NCI-H2107 (cell line): ENCODE results near the gene PRKN.

ENCODE experiments used
- DNase-seq: peaks from one replicate; lab custom pipeline; 2025; lab: John Stamatoyannopoulos, UW

The PRKN gene

DNA sequence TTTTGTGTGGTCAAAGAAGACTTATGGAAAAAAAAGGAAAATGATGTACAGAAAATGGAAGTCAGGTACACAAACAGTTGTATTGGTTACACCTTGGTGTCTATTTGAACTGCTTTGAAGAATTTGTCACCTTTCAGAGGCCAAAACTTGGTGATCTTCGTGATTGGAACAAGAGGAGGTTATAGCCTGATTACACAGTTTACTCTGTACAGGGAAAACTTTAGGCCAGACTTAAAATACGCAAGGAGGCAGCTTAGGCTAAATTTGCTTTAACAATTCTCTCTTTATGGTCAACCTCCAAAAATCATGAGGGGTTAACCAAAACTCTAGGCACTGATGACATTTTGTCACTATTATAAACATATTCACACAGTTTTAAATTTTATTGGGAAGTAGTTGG lies 353.7 kb downstream of the PRKN start:
- no peak for DNase-seq

DNA sequence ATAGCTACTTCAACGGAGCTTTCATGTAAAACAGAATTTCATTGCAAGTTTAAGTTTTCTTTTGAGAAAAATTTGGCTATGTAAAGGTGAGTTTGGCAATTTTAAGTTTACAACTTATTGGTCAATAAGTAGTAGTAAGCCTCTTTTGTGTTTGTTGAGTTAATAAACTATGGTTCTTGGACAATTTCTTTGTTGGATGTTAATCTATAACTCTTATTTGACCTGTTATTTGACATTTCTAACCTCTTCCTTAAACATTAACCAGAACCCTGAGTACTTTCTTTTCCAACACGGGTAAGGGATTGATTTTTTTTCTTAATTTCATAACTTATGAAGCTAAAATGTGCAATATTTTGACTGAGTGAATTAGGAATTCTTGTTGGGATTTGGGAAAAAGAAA lies 354.4 kb downstream of the PRKN start:
- no peak for DNase-seq

DNA sequence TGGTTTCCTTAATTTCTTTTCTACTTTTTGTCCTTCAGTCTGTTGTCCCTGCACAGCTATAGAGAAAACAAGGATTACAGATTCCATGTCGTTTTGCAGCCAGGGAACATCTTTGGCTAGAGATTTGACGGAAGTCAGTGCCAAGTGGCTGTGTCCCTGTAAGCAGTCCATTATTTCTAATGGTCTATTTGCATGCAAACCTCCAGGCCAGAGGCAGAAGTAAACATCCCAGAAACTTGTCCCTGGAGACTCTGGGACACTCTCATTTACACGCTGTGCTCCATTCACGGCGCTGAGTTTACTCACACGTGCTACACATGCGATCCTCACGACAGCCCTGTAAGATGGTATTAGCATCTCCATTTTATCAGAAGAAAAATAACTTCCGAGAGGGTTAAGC lies 355.5 kb downstream of the PRKN start:
- DNase-seq: no peak

DNA sequence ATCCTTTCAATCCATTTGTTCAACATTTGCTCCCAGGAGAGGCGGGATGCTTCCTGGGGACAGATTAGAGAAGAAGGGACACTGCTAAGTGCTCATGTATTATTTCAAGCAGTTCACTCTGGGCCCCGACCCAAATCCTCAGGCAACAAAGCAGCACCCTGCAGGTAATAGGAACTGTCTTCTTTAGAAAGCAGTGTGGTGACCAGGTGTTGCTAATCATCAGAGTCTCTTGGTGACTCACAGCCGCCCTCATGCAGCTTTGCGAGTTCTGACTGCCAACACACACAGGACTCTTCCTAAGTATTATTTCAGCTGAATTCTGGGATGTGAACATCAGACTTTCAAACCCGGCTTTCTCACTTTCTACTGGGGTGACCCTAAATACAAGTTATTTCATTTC lies 356.4 kb downstream of the PRKN start:
- no peak for DNase-seq

DNA sequence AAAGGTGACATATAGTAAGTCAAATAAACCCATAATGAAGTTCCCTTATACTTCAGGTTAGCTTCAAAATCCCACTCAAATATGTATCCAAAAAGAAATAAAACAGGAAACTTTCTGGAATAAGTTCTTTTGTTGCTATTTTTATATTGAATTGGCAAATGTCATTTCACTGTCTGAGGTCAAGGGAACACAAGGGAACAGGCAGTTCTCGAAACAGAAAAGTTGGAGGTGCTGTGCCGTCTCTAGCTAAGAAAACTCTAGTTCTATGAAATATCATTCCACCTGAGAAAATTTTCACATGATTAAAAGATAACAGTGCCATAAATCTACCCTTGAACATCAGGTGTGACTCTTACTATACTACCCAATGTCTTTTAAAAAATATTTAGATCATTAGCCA lies 358.5 kb downstream of the PRKN start:
- DNase-seq: no peak

DNA sequence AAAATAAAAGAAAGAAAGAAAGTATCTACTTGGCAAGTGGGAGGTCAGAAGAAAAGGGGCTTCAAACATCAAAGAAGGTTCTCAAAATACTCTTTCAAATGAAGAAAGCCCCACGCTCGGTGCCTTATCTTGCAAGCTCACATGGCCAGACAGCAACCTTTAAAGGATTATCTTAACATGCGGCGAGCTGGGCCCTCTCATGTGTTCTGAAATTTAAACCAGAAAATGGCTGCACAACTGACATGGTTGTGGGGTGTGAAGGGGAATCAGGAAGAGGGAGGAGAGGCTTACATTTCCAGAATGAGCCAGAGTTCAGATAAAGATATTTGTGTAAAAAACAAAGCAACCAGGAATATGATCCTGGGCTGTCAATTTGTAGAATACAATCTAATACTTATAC lies 363.1 kb downstream of the PRKN start:
- no peak for DNase-seq

DNA sequence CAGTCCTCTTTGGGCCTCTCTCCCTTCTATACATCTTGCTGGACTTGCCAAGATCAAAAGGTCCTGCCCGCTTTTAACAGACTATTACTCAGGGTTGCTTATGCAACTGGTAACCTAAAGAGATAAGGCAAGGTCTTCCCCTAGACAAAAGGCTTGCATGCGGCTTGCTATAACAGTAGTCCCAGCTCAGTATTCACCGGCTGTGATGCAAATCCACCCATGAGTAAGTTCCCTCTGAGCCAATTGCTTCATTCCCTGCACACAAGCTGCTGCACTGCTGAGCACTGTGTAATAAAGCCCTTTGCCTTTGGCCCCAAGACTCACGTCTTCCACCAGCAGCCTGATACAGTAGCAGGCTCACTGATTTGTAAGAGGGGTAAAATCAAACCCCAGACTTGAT lies 363.8 kb downstream of the PRKN start:
- DNase-seq: no peak

DNA sequence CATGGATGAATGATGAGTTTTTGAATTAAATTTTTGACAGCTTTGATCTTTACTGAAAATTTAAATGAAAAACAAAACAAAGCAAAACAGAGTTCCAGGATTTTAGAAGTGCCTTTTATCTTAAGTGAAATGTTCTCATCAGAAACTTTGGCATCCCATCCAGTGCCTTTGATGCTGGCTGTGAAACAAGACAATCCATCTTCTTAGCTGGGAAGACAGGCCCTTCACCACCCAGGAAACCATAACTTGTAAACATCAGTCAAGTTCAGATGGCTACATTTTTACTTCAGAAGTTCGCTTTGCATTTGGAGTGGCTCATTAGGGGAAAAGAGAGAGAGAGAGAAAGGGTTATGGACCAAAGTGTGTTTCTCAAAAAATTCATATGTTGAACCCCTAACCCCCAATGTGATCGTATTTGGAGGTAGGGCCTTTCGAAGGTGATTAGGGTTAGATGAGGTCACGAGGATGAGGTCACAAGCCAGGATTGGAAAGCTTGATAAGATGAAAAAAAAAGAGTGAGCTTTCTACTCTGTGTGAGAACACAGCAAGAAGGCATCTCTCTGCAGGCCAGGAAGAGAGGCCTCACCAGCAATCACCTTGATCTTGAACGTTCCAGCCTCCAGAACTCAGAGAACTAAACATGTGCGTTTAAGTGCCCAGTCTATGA lies 366.5 kb downstream of the PRKN start:
- DNase-seq: no peak

DNA sequence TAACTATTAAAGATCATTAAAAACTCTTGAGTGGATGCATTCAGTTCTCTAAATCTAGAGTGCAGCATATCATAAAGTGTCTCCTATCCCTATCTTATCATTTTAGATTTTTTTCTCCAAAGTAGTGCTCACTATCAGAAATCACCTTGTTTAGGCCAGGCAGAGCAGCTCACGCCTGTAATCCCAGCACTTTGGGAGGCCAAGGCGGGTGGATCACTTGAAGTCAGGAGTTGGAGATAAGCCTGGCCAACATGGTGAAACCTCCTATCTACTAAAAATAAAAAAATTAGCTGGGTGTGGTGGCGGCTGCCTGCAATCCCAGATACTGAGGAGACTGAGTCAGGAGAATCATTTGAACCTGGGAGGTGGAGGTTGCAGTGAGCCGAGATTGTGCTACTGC lies 368.9 kb downstream of the PRKN start:
- DNase-seq: no peak

DNA sequence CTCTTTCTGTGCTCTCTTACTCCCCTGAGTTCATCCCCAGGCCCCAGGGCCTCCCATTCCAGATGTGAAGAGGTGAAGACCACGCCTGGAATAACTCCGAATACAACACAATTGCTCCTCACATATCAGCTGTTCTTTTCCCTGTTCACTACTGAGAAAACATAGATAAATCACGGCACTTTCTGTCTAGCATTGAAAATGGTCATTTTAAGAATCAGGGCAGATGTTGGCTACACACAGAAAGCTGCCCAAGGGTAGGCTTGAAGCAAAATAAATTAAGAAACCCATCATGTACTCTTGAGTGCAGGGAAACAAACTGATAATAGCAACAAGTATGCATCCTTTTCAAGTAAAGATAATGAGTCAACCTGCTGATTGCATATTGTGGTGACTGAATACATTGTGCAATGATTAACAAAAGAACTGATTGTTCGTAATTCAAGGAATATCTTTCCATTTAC lies 382.5 kb downstream of the PRKN start:
- DNase-seq: no peak

DNA sequence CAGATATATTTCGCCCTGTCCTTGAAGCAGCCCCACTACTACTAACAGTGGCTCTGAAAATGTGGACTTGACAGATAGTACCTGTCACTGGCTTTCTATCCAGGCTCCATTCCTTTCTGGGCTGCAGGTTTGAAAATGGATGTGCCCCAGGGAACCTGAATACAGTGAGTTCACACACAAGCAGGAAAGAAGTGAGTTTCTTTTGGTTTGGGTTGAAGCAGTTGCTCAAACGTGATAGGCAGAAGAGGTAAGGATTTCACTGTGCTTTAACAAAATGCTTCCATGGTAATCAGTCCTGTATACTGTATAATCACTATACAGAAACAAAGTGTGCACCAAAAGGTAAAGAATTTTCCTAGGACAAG lies 382.9 kb downstream of the PRKN start:
- DNase-seq: no peak

DNA sequence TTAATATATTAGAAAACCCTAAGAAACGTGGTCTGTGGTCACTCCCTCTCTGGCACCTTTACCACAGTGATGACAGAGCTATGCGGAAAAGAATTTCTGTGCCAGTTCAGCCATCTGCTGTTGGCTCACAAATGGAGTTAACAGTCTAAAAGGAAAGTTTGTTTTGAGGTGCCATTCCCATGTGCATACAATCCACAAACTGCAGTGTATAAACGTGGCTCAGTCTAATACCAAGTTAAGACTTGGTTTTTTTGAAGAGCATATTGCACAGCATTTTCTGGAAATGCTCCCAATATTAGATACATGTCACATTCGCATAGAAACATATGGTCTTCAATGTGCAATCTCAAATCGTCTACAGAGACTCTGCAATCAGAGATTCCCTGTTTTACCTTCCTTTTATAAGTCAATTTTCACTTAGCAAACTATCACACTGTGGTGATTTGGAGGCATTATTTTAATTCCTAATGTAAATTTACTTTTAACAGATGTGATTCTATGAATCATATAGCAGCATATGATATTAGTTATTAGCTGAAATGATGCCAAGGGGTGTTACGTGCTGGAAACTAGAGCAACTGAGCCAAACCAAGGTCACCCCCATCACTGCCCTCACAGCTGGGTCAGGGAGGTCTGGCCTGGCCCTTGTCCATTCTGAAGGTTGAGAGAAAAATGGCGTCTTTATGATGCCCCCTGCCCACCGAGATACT lies 383.5 kb downstream of the PRKN start:
- DNase-seq: no peak

DNA sequence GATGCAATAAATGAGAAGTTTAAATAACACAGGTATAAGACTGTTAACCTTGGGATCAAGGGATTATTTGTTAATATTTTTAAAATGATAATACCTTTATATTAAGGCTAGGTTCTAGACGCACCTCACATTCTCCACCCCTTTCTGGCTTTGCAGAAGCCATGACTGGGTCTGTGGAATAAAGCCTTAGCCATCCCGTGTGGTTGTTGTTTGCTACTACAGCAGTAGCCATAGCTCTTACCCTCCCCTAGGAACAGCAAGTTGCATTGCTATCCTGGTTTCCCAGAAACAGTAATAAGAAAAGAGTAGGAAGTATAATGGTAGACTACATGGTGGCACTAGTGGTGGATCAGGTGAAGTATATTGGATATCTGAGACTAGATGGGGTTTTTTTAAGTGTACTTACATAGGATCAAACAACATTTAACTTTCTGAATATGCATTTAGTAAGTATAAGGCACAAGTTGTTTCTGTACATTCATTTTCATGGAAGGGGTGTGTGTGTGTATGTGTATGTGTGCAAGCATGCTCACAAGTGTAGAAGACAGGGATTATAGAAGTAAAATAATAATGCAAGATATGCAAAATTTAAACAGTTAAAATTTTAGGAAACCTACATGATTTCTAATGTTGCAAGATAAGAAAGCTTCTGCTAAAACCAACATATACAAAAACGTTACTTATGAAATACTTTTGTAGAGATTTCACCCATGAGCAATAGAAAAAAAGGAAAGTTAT lies 384.2 kb downstream of the PRKN start:
- no peak for DNase-seq

DNA sequence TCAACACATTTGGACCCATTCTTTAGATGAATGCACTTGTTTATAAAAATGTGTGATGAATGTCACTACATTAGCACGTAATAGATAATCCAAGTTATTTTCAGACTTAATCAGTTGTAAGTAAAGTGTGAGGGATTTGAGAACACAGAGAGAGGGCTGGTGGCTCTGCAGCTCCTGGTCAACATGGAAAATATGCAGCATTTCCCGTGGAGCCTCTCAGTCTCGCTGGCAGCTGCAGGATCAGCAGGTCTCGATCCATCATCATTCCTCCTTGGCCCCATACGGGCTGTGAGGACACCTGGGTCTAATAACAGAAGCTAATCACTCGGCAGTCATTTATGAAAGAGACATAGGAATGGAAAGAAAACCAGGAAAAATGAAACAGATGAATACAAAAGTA lies 390.2 kb downstream of the PRKN start:
- no peak for DNase-seq

DNA sequence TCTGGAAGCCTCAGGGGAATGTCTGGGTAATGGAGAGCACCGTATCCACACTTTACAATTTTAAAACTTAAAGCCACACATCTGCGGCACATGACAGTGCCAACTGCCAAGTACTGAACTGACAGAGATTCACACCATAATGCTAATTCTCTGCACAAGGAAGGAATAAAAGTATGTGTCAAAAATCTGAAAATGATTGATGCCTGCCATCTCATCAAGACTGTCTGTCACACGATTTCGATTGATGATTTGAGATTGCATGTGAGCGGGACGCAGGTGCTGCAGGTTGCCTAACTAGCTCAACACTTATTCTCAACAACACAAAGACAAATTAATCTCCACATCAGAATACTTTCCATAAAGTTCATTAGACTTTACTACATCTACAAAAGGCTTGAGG lies 391.2 kb downstream of the PRKN start:
- DNase-seq: no peak

DNA sequence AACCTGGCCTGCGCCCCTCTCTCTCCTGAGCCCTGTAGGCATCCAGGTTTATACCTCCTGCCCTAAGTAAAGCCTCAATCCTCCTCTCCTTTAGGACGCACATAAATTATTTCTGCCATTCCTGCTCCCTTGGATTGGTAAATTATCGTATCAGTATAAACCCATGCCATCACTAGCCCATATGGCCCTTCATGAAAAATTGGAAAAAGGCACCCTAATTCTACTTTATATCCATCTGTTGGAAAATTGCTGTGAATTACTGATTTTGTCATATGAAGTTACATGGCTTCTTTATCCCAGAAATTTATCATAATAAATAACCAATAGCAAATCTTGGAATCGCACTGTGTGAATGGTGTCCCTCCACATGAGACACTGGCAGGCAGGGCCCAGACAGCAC lies 395.2 kb downstream of the PRKN start:
- DNase-seq: no peak

DNA sequence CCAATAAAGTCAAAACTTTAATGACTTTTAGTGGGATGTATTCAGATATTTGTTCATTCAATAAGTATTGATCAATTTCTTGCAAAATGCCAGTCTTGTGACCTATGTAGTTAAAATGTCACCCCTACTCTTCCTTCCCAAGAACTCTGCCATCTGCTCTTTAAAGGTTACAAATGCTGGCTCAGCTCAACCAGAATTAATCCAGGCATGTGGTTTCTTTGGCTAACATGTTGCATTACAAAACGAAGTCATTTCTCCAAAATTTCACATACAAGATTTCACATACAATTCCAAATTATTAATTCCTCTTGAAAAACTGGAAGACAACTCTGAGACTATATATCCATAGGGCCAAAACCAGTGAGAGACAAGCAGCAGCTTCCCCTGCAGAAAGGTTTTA lies 395.7 kb downstream of the PRKN start:
- DNase-seq: no peak

DNA sequence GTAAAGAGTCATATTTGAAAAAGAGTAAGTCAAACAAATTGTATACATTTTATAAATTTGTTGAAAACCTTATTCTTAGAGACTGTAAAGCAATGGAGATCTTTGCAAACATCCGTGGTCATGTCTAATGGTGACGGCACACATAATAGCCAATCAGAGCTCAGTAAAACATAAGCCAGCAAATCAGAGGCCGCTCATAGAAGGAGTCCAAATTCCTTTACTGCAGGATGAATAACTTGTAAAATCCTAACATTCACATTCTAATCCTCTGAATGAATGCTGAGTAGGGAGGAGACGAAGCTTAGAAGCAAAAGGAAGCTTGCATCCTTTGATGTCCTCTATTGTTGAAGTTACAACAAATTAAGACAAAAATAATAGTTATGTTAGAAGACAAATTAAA lies 401.7 kb downstream of the PRKN start:
- DNase-seq: no peak

DNA sequence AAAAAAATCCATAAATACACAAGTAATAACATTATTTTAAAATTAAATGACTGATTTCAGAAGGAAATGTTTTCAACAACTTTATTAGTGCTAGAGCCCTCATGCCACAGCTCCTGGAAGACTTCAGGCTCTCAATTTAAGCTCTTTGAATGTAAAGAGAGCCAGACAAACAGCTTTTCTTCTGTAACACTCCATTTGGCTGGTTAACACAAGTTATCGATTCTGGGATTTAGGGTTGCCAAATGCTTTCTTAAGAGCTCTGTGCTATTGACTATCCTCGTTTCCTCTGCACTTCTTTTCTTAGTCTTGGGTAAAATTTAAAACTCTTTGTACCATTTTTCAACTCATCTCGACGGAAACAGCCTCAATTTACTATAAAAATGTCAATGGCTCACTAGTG lies 402.5 kb downstream of the PRKN start:
- DNase-seq: no peak

DNA sequence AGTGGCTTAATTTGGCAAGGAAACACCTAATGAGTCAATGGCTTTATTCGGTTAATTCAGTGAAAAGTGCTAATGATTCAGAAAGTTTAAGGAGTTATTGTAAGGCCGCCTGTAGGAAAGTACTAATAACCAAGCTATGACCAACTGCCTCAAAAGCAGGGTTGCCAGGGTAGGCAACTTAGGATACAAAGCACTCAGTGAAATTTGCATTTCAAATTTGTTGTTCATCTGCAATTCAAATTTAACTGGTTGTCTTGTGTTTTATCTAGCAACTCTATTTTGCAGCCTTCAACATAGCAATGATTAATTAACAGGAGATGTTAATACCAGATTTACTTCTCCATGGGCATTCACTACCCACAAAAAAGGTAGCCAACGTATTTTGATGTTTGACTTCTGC lies 412.3 kb downstream of the PRKN start:
- no peak for DNase-seq

DNA sequence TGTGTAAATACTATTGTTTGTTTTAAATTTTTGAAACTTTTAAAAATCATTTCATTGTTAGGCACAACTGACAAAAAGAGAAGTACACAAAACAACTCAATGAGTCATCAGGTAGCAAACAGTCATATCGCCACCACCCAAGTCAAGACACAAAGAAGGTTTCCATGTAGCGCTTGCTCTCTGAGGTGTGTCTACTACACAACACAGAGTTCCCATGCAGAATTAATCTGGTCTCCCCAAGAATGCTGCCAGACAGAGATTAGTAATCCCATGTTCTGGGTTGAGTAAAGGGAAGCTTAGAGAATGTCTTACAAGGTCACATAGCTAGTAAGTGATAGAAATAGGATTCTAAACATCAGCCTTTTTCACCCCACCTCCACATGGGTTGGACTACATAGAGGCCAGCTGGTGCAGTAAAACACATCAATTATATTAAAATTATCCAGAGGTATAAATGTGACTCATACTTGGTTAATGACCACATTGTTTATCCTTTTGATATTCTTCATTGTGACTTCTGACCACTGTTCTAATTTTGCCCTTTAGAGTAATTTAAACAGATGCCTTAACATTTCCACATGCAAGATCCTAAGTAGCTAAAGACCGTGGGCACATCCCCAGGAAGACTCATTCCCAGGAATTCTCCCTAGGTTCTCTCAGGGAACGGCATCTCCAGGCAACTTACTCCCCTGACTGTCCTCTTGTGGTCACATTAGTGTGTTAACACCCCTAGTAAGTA lies 413.5 kb downstream of the PRKN start:
- no peak for DNase-seq

DNA sequence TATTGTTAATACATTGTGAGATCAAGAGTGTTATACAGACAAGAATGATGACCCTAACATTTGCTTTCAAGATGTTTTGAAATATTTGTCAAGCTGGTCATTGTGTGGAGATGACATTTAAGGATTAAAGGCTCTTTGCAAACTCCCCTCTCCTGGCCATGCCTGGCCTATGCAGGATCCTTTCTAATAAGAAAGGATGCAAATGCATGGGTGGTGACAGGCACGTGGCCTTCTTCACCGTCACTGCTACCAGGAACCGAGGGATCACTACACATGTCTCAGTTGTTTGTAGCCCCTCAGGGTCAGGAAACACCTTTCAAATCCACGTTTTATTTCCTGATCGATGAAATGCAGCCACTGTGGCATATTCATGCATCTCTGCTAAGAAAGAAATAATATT lies 419.7 kb downstream of the PRKN start:
- no peak for DNase-seq

DNA sequence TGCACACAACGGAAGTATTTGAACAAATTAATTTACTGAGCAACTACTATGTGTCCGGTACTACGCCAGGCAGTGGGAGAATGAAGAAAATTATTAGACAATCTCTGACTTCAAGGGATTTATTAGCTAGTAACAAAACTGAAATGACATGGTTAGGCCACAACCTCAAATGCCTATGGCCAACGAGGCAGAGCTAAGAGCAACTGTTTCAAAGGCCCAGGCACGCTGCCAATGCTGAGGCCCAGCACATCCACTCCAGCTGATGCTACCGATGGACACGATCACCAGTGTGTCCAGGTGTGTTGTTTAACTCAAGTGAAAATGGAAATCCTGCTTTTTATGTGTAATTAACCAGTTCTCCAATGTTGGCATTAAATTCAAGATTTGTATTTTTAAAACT lies 420.9 kb downstream of the PRKN start:
- no peak for DNase-seq
